Measurements from ENCODE around the gene CLRN3. TPM values are rescaled to one million over a fixed set of nuclear protein-coding genes. Genes with fewer than 3 reads are reported as not detected.
A peak's percentile ranks its signal among the peaks of the same experiment; 100 is the strongest.

Gene CLRN3
- total RNA-seq, 2 donors from 2014 or later = 0.26 TPM; not detected in 1

DNA sequence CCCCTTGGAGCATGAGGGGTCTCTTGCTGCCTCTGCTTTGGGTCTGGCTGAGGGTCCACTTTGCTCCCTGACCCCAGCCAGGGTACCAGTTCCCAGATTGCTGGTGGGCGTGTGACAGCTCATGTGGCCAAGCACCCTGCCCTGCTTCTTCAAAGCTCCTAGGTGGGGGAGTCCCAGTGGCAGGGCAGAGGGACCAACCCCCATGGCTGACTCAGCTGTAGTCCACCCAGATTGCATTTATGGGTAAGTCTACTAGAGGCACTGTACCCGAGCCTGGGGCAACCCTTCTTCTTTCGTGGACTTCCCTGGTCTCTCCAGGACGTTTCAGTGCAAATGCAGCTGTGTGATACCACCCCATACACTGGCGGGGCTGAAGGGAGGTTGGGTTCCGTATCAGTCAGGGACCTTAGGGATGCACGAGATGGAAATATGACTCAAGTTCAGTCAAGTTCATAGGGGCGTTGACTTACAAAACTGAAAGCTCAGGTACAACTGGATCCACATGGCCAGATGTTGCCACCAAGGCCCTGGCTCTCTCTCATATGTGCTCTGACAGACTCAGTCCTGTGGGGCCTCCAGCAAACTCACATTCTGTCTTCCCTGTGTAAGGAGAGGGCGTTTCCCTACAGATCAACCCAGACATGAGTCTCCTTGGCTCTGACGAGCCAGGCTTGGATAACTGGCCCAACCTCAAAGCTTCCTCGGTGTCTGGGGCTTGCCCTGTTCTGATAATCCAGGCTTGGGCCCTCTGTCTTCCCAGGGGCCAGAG lies 27.7 kb upstream of the CLRN3 start:
- Histone ChIP-seq H3K36me3 (replicated peaks in 1 of 2; ENCODE audit: insufficient read depth in 1 of 2, low read depth in 2 of 2) (no peaks in the 10 kb centered on the region), H3K27ac (peak overlapping the region in 1 of 4 donors; percentile 30)
- 67 to 69% methylated on average over 11 of the region's 11 CpGs for WGBS, 2 donors

GRCh38 chr10:127919418-127920271 lies 26.9 kb upstream of the CLRN3 start:
- ATAC-seq (no peak), DNase-seq (no peak)
- intact Hi-C loops (cut with DNase I) = no loop called here
- Histone ChIP-seq H3K36me3 (replicated peaks in 1 of 2; ENCODE audit: insufficient read depth in 1 of 2, low read depth in 2 of 2) (no peaks in the 10 kb centered on the region), H3K27ac (peak overlapping the region in 1 of 4 donors; percentile 30), H3K4me1 (peaks cover 6% of the 10 kb centered on the region), H3K27me3 (no peaks in the 10 kb centered on the region), H3K9me3 (no peaks in the 10 kb centered on the region), H3K4me3 (no peak overlapping the region)
- 46 to 61% methylated on average over 11 to 12 of the region's 12 CpGs for WGBS, 2 donors
- TF ChIP-seq POLR2A (IDR thresholded peaks at IDR 0.05) (no peak), CTCF (IDR thresholded peaks at IDR 0.05) (no peak)

More for the DNA sequence above, 27.7 kb upstream of the CLRN3 start:
- Histone ChIP-seq H3K4me3 (no peak overlapping the region), H3K4me1 (peaks cover 6% of the 10 kb centered on the region), H3K27me3 (no peaks in the 10 kb centered on the region), H3K9me3 (no peaks in the 10 kb centered on the region)
- DNase-seq (no peak), ATAC-seq (no peak)
- intact Hi-C loops (cut with DNase I) = no loop called here
- TF ChIP-seq CTCF (IDR thresholded peaks at IDR 0.05) (no peak), POLR2A (IDR thresholded peaks at IDR 0.05) (no peak)

DNA sequence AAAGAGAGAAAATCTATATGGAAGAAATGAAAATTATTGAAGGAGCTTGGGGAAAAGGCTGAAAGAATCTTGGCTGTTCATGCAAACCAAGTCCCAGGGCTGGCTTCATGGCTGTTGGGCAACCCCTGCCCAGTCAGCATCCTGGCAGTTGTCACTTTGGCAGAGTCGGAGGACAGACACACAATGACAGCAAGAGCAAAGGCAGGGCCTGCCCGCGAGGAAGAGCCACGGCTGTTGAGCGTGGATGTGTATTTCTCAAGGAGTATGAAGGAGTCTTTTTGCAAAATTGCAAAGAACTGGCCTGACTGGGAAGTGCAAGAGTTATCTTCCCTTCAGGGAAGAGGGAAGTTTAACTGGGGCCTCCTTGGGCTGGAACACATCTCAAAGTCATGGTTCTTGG lies 25.8 kb upstream of the CLRN3 start:
- no peaks in the 10 kb centered on the region for H3K27me3 ChIP-seq
- no peak overlapping the region for H3K4me3 ChIP-seq
- TF ChIP-seq CTCF (IDR thresholded peaks at IDR 0.05) = no peak
- peaks cover 6% of the 10 kb centered on the region for H3K4me1 ChIP-seq
- DNase-seq (peak in 1 of 4 donors; percentile 43), ATAC-seq (no peak)
- no peaks in the 10 kb centered on the region for H3K36me3 ChIP-seq (replicated peaks in 1 of 2; ENCODE audit: insufficient read depth in 1 of 2, low read depth in 2 of 2)
- H3K9me3 ChIP-seq = no peaks in the 10 kb centered on the region
- WGBS, 2 donors = 71 to 85% methylated on average over 5 of the region's 5 CpGs
- no peak overlapping the region for H3K27ac ChIP-seq
- intact Hi-C loops (cut with DNase I) = no loop called here

DNA sequence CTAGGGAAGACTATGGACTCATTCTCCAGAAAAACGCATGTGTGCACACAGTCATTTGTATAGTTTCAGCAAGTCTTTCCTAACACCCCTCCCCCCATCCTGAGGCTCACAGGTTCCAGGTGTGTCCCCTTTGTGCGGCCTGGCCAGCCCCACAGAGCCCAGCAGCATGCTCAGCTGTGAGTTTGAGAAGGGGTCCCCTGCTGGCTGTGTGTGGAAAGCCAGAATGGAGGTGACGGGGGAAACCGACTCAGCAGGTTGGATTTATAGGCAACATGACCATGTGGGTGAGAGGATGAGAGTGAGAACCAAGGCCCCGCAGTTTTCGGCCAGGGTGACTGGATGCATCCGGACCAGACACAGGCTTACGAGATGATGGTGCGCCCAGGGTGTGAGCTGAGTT lies 24.1 kb upstream of the CLRN3 start:
- DNase-seq (no peak), ATAC-seq (no peak)
- Histone ChIP-seq H3K4me3 (no peak overlapping the region), H3K4me1 (no peaks in the 10 kb centered on the region), H3K9me3 (no peaks in the 10 kb centered on the region), H3K27me3 (no peaks in the 10 kb centered on the region), H3K27ac (no peak overlapping the region), H3K36me3 (replicated peaks in 1 of 2; ENCODE audit: insufficient read depth in 1 of 2, low read depth in 2 of 2) (no peaks in the 10 kb centered on the region)
- intact Hi-C loops (cut with DNase I) = no loop called here
- TF ChIP-seq CTCF (IDR thresholded peaks at IDR 0.05) = no peak
- TF ChIP-seq POLR2A (IDR thresholded peaks at IDR 0.05) = no peak
- WGBS, 2 donors = 88 to 90% methylated on average over 9 of the region's 9 CpGs
